Gastrocnemius medialis (tissue), 4 donors: ENCODE measurements around the gene P2RY14.

ENCODE experiments used
- CTCF ChIP-seq, 5 experiments: fragments of 450-650 bp in 3 of 5; fragments of 200-600 bp in 2 of 5; sonication (generic) in 2 of 5; IDR thresholded peaks in 4 of 5; conservative IDR thresholded peaks in 1 of 5; 1 replicate in 4 of 5; 2 replicates in 1 of 5; pipeline ENCODE4 v1.5.1; 2016 to 2019; ENCODE audit warnings: antibody characterized with exemption in 5 of 5, mild to moderate bottlenecking in 3 of 5, moderate library complexity in 3 of 5
- POLR2A ChIP-seq, 2 donors: fragments of 450-650 bp; IDR thresholded peaks; one replicate each; pipeline ENCODE4 v1.6.1; 2017; ENCODE audit warnings: antibody characterized with exemption in 2 of 2, mild to moderate bottlenecking in 2 of 2, moderate library complexity in 2 of 2

- TF ChIP-seq CTCF (IDR thresholded peaks at IDR 0.05 in 4 of 5, conservative IDR thresholded peaks at IDR 0.05 in 1 of 5) (no peak), POLR2A (IDR thresholded peaks at IDR 0.05) (no peak)
Observed at GRCh38 chr3:151228666-151229040, 49.7 kb downstream of the P2RY14 start.
